HG02885 (cell line): ENCODE data around the gene CMIP.

Source experiments
- ATAC-seq: cut with Tn5 transposase; IDR thresholded peaks from one replicate; pipeline ENCODE4 v1.9.1; 2021; ENCODE audit warnings: mild to moderate bottlenecking; ENCODE audit not compliant: unreplicated experiment, poor library complexity

The CMIP gene

DNA sequence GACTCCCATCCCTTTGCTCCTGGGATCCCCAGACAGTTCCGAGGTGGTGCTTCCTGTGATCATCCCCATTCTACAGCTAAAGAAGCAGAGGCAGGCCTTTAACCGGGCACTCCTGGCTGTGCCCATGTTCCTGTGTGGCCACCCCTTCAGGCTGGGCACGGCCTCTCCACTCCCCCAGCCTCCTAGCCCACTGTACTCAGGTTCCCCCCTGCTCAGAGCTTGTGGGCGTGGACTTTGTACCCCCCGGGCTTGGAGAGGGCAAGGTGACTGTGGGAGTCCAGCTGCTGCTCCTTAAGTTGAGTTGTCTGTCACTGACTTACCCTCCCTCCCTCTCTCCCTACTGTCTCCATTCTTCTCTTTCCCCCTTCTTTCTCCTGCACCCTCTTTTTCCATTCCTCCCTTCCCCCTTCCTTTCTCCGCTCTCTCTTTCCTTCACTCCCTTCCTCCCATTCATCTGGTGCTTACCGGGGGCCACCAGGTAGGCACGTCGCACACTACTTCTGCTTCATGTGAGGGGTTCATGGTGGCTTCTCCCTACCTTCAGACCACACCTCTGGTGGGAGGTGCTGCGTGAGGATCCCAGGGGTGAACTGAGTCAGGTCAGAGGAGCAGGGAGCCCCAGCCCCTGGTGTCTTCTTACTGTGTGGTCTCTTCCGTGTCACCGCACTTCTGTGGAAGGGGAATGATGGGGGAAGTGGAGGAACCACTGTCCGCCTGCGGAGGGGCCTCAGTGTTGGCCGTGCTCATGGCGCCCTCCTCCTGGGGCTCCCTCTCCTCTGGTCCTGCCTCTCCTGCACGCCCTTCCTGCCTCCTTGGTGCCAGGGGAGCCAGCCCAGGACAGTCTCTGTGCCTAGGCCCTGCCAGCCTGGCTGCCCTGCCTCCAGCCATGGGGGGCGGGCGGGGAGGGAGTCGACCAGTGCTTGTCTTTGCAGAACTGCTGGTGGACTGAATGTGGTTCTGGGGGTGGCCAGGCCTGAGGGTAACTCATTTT, 29.7 kb downstream of the CMIP start:
- ATAC-seq: no peak

DNA sequence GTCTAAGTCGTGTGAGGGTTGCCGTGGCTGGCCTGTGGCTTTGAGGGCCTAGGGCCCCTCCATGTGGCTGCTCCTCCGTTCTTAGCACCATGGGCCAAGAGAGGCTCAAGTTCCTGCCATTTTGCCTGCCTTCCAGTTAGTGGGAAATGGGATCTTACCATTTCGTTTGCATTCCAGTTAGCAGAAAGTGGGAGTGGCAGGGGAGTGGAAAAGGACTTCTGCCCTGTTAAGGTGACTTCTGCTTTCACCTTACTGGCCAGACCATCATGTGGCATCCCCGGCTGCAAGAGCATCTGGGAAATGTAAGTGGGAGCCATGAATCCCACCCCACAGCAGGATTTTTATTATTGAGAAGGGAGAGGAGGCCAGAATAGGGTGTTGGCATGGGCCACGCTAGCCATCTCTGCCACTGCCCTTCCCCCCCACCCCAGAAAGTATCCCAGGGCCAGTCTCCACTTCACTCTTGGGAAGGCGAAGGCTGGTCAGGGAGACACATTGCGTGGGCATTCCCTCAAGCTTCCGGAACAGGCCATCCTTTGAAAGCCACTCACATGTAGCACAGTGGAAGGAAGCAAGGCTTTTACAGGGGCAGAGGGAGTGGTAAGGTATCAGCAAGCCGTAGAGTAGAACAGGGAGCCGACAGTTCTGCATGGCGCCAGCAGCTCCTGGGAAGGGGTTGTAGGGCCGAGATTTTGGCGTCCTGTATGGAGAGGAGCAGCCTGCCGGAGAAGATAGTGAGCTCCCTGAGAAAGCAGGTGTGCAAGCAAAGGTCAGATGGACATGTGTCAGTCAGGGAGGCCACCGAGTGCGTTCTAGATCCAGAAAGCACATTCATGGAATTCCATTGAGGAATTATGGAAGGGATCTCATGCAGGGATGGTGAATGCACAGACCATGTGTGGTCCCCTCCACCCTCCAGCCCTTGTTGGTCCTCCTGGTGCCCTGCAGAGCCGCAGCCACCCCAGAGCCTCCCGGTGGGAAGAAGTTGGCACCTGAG, 33.4 kb downstream of the CMIP start:
- no peak for ATAC-seq

DNA sequence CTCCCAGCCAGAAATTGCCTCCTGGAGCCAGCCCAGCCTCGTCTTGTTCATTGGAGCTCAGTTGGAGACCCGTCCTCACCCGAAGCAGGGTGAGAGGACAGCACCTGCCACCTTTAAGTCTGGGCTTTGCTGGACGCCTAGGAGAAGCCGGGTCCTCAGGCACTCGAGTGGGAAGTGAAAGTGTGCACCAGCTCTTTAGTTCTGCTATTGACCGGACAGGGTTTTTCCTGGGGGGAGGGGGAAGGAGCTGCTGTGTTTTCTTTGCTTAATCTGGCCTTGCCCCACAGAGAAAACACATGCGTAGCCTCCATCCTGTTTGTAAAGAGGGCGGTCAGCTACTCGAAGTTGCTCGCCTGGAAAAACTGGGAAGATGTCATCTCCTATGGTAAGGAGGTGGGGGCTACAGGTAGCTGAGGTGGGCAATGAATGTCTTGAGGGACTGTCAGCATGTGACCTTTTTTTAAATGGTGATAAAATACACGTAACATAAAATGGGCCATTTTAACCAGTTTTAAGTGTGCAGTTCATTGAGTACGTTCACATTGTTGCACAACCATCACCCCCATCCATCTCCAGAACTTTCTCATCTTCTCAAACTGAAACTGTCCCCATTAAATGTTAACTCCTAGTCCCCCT, 34.4 kb downstream of the CMIP start:
- peak; percentile 56 for ATAC-seq

DNA sequence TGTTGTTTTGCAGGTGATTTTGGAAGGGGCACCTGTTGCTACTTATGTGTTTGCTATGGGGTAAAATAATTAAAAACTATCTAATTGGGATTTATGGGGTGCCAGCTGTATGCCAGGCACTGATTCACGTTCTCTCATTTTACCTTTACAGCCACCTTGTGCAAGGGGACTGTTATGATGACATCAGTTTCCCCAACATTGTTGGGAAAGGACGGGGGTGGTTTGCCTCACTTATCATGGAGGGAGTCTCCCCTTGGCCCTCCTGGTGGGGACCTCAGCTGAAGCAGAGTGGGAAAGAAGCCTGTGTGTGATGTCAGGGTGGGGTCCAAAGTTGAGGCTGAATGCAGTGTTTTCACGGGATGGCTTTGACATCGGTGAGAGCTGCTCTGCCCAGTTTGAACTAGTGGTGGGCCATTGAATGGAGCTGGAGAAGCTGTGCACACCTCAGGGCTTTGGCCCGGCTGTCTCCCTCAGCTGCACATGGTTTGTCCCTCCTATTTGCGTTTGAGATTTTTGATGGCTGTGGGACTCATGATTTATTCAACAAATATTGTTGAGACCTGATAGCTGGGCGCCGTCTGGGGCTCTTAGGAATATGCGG, 36.1 kb downstream of the CMIP start:
- no peak for ATAC-seq

DNA sequence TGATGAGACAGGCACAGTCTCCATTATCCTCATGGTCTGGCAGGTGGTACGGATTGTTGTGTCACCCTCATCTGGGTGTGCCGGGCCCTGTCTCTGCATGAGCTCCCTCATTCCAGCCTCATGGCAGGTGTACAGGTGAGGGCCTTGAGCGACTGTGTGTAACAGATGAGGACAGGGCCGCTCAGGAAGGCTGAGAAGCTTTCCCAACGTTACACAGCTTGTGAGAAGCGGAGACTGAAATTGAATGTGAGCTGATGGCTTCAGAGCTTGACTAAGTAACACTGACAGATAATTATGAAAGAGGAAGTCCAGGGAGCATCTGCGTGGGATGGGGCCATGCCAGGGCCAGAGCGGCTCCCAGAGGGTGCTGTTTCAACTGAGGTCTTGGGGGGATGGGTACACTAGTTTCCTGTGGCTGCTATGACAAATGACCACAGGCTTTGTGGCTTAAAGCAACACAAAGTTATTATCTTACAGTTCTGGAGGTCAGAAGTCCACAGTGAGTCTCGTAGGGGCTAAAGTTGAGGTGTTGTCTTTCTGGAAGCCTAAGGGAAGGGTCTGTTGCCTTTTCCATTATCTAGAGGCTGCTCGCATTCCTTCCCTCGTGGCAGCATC, 36.7 kb downstream of the CMIP start:
- peak; percentile 88 for ATAC-seq

DNA sequence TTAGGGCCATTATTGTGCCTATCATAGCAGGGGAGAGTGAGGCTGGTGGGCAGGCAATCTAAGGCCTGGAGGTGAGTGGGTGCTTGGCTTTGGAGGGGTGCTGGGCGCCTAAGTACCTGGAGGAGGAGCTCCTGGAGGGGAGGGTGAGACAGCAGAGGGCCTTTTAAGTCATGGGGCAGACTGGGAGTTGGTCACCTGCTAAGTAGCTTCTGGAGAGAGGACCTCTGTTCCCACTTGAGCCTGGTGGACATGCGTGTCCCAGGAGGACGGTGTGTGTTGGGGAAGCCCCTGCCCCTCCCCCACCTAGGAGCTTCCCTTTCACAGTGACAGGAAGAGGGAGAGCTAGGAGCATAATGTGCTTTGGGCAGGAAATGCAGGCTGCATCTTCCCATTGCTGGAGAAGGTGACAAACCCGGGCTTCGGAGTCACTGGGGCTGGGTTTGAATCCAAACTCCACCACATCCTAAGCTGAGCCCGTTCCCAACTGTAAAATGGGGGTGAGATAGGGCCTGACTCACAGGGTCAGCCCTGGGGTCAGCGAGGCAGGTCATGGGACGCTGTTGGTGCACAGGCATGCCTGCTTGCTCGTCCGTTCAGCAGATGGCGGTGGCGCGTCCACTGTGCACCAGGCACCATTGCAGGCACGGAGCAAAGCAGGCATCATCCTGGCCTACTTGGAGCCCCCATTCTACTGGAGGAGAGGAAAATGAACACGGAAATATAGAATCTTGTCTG, 37.9 kb downstream of the CMIP start:
- ATAC-seq: no peak

DNA sequence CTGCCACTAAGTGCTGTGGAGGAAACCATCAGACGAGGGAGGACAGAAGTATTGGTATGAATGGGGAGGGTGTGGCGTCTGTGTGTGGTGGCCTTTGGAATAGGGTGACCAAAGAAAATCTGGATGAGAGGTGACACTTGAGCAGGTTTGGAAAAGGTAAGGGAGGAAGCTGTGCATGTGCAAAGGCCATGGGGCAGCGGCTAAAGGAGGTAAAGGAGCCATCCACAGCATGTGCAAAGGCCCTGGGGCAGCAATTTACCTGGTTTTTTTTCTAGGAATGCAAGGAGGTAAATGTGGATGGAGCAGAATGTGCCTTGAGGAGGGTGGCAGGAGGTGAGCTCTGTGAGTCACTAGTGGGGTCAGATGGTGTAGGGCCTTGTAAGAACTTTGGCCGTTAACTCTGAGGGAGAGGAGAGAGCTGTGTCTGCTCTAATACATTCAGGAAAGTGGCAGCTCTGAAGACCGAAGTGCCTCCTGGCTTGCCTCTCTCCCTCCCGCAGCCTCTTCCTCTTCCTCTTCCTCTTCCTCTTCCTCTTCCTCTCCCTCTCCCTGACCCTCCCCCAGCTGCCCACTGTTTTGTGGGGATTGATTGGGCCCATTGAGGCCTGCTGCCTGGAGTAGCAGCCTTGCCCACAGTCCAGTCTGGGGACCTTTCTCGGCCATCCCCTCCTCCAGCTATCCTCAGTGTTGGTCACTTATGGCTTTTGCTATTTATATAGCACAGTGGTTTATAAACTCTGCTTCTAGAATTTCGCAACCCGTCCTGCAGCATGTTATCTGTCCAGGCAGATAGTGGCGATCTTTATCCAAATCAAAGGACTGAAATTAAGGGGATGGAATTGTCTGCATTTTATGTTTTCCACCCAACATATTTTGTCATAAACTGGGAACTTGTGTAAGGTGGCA, 38.7 kb downstream of the CMIP start:
- no peak for ATAC-seq

DNA sequence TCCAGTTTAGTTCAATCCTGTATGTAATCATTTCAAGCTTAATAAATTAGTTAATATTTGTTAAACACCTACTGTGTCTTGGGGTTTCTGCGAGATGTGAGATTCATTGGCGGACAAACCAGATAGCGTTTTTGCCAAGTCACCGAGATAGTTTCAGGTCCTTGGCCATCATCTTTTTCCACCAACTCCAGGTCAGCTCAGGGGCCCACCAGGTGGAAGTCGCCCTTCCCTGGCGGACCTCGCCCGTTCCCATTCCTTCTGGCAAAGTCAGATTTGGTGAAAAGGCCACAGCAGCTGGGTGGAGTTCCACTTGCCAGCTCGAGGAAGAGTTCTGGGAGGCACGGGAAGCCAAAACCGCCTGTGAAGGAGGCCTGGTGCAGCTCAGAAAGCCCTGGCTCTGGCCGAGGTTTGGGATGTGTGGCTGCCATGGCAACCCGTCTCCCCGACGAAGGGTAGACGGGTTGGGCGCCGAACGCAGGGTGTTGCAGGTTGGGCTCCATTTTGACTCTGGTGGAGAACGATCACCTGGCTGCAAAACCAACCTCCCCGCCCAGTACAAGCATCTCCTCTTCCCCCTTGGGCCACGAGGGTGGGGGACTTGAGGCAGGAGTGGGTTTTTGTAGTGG, 39.5 kb downstream of the CMIP start:
- ATAC-seq: no peak

DNA sequence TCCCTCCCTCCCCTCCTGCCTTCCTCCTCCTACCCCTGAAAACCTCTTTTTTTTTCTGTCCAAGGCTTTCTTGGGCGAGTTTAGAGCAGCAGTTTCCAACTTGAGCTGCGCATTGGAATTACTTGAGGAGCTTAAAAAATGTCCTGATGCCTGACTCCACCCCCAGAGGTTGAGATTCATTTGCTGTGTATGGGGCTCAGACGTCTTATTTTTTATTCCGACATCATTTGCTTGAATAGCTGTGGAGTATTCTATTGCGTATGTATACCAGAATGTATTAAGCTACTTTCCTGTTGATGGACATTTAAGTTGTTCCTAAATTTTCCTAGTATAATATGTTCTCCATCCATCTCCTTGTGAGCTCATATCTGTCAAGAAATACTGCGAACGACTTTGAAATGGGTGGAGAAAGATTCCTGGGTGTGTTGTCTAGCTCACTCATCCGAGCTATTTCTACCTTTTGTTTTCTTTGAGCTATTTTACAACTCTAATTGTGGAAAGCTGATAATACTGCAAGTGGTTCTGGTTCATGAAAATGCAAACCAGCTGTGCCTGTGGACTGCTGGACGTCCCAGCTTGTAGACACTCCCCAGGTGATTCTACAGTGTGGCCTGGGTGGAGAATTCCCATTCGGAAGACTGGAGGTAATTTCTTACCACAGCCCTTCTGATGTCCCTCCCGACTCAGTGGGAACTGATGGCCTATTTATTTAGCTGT, 40.5 kb downstream of the CMIP start:
- ATAC-seq: no peak

DNA sequence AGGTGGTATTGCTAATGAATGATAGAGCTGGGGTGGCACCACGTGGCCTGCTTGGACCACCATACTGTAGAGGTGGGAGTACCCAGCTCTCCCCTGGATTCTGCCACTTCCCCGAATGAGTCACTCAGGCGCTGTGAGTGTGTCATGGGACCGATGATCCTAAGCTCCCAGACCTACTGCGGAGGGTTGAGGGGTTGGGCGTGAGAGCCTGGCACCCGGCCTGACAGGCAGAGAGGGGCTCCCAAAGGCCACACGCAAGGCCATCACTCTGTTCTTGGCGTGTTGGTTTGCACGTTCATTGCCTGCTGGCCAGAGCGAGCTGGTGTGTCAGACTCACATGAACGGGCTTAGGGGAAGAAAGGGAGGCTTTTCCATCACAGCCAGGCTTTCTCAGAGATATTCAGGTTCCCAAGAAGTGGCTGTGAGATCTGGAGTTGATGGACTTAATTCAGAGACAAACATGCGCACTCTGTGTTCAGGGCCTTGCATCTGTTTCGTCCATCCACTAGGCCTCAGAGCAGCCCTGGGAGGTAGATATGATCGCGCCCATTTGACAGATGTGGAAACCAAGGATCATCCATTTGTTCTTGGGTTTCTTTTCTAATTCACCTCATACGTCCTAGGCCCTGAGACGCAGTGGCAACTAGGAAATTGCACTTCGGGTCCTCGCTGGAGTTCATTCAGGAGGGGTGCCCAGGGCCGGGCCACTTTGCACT, 41.4 kb downstream of the CMIP start:
- ATAC-seq: no peak

DNA sequence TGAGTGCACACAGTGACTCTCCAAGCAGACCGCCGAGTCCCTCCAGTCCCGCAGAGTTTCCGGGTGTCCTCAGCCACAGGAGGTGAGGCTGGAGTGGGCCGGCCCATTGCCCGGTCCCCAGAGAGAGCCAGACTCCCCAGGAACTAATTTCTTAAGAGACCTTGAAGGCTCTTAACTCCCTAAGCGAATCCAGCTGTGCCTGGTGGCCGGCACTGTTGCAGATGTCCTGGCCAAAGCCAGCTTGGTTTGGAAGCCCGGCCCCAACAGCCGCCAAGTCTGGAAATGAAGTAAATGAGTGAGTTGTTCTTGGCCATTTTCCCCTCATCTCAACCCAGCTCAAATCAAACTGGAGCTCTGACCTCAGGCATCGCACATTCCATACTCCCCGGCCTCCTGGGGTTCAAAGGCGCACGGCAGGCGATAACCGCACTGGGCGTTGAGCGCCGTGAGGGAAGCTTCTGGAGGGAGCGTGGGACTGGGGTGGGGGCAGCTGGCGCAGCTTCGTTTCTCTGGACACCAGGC, 42.0 kb downstream of the CMIP start:
- no peak for ATAC-seq

DNA sequence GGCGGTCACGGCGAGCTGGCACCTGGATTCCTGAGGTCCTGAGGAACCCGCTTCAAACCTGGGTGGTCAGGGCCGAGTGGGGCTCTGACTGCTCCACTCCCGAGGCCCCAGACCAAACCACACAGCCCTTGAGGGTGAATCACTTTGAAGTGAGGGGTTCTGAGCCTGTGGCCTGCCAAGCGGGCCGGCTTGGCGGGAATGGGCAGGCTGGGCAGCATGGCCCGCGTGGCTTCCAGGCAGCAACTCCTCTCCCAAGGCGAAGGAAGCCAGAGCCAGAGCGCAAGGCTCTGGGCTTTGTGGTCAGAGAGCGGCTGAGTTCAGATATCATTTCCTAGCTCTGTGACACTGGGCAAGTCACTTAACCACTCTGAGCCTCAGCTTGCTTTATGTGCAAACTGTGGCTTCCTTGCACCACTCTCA, 42.7 kb downstream of the CMIP start:
- ATAC-seq: no peak

DNA sequence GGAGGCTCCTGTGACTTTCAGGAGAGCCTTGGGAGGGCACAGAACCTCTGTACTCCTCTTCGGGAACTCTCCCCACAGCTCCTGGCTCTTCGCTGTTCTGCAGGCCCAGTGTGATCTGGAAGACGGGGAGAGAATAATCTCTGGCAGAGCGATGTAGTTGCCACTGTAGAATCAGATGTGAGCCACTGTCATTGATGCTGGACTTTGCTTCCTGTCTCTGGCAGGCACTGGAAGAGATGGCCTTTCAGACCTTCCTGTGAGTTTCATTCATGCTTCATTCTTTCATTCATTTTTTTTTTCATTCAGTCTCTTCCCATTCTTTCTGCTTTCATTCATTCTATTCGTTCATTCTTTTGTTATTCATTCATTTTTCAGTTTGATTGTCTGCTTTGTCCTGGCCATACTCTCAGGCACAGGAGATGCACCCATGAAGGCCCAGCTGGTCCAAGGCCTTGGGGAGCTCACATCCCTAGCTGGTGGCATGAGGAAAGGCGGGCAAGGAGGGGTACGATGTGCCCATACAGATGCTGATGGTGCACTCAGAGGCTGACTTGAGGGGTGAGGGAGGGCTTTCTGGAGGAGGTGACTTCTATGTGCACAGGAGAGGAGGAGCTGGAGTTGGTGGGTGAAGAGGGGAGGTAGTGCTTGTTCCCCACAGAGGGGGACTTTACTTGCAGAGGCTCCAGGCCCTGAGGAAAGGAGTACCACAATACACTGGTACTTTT, 44.2 kb downstream of the CMIP start:
- no peak for ATAC-seq

DNA sequence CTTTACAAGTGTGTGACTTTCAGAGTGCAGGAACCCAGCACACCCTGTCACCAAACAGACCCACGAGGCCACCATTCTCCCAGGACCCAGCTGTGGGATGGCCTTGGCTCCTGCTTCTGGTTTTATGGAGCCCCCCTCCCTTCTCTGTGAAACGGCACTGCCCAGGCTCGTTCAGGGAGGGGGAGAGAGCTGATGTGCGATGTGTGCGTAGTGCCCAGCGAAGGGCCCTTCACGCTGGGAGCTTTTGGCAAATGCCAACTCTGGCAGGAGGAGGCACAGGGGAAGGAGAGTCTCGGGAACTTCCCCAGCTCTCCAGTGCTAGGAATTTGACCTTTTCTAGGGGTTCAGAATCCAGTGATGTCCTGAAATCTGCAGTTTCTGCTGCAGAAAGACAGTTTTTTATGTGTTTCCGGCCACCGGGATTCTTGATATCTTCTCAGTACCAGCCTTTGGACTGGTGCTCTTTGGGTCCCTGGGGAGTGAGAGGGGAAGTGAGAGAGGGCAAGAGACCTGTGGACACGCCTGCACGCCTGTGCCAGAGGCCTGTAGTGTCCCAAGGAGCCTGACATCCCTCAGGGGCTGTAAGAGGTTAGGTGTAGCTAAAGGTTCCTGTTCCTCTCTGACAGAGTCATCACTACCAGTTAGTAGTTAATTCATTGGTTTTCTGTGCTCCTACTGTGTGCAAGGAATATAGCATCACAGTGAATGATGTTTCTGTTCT, 45.1 kb downstream of the CMIP start:
- no peak for ATAC-seq
